Tibial nerve (tissue), 3 donors: ENCODE data around the gene MAPKAPK2.

Experiments used
- POLR2A ChIP-seq, 2 donors: fragments of 450-650 bp; IDR thresholded peaks; one replicate each; pipeline ENCODE4 v1.6.1; 2017; ENCODE audit warnings: antibody characterized with exemption in 2 of 2, mild to moderate bottlenecking in 2 of 2, moderate library complexity in 2 of 2
- TF ChIP-seq, protein P1 (sequence below), 5 experiments: fragments of 200-600 bp in 3 of 5; fragments of 450-650 bp in 2 of 5; sonication (generic) in 3 of 5; IDR thresholded peaks; one replicate each; pipeline ENCODE4 v1.5.1; 2016 to 2019; ENCODE audit warnings: antibody characterized with exemption in 5 of 5, mild to moderate bottlenecking in 3 of 5, moderate library complexity in 2 of 5

DNA sequence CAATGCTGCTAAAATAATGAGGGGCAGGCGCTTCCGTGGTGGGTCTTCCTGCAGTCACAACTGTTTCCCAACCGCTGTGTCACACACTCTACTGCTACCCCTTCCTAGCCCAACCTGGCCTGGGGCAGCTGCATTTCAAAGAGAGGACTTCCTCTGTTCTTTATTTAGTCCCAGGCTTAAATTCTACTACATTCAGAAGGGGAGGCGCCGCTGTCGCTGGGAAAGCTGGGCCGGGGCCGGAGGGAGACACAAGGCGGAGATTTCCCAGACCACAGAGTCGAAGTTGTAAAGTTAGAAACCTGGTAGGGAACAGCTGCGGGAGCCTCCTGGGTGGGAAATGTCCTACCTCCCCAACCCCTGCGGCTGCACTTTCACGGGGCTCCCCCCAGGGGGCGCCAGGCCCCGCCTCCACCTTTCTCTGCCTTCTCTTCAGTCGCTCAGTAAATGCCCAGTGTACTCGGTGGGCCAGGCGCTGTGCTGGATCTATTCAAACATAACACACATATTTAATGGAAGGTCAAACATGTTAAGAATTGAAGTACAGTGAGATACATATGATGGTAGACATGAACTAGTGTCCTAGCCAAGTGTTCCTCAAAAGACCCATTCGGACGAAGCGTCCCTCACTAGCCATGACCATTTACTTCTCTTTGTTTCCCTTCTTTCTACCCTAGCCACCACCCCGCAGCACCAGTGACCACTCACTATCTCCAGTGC lies 26.3 kb upstream of the MAPKAPK2 start:
- no peak for TF ChIP-seq POLR2A (IDR thresholded peaks at IDR 0.05)
- TF ChIP-seq, protein P1, sequence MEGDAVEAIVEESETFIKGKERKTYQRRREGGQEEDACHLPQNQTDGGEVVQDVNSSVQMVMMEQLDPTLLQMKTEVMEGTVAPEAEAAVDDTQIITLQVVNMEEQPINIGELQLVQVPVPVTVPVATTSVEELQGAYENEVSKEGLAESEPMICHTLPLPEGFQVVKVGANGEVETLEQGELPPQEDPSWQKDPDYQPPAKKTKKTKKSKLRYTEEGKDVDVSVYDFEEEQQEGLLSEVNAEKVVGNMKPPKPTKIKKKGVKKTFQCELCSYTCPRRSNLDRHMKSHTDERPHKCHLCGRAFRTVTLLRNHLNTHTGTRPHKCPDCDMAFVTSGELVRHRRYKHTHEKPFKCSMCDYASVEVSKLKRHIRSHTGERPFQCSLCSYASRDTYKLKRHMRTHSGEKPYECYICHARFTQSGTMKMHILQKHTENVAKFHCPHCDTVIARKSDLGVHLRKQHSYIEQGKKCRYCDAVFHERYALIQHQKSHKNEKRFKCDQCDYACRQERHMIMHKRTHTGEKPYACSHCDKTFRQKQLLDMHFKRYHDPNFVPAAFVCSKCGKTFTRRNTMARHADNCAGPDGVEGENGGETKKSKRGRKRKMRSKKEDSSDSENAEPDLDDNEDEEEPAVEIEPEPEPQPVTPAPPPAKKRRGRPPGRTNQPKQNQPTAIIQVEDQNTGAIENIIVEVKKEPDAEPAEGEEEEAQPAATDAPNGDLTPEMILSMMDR (IDR thresholded peaks at IDR 0.05): peak; percentile 43 to 76 (median 58)
